ENCODE measurements around the gene CHMP4B. TPM values are rescaled to one million over a fixed set of nuclear protein-coding genes. Genes with fewer than 3 reads are reported as not detected.
A peak's percentile ranks its signal among the peaks of the same experiment; 100 is the strongest.

CHMP4B gene
- total and polyA plus RNA-seq, 5 donors from 2014 or later, result 3.1 to 49.0 (median 4.8) TPM

- no peaks in the 10 kb centered on the region for H3K9me3 ChIP-seq (ENCODE audit: control insufficient read depth in 2 of 2, low read length in 2 of 2)
- H3K9me3 Mint-ChIP-seq, result peaks cover 0 to 3% (median 0%) of the 10 kb centered on the region in 7 donors
- H3K27ac ChIP-seq (ENCODE audit: insufficient read depth, low read length, poor library complexity, severe bottlenecking), result no peak overlapping the region
- H3K36me3 ChIP-seq (ENCODE audit: control insufficient read depth, insufficient read depth, low read length), result no peaks in the 10 kb centered on the region
- no peaks in the 10 kb centered on the region for H3K4me1 ChIP-seq (ENCODE audit: control insufficient read depth, insufficient read depth, low read length, poor library complexity, severe bottlenecking)
- H3K36me3 Mint-ChIP-seq, result no peaks in the 10 kb centered on the region
- H3K27me3 Mint-ChIP-seq, result peaks cover 26% of the 10 kb centered on the region
- no peak overlapping the region for H3K4me3 Mint-ChIP-seq
- no peak for DNase-seq
- H3K4me1 Mint-ChIP-seq, result no peaks in the 10 kb centered on the region
- H3K27ac Mint-ChIP-seq, result no peak overlapping the region
- ATAC-seq (ENCODE audit: low read depth in 2 of 2), result no peak
- H3K27me3 ChIP-seq (ENCODE audit: control insufficient read depth, insufficient read depth, low read length), result no peaks in the 10 kb centered on the region
- no peak overlapping the region for H3K4me3 ChIP-seq (ENCODE audit: low read depth, low read length)
Measured at GRCh38 chr20:33896509-33896908, 85.4 kb downstream of the CHMP4B start.

- Mint-ChIP-seq H3K4me1 (no peaks in the 10 kb centered on the region), H3K9me3 (no peaks in the 10 kb centered on the region), H3K27me3 (peaks cover 29% of the 10 kb centered on the region), H3K36me3 (no peaks in the 10 kb centered on the region), H3K4me3 (no peak overlapping the region), H3K27ac (no peak overlapping the region)
- peaks cover 3% of the 10 kb centered on the region for H3K27me3 ChIP-seq (ENCODE audit: control insufficient read depth, insufficient read depth, low read length)
- no peaks in the 10 kb centered on the region for H3K9me3 ChIP-seq (ENCODE audit: control insufficient read depth in 2 of 2, low read length in 2 of 2)
- H3K4me3 ChIP-seq (ENCODE audit: low read depth, low read length), result no peak overlapping the region
- H3K36me3 ChIP-seq (ENCODE audit: control insufficient read depth, insufficient read depth, low read length), result no peaks in the 10 kb centered on the region
- no peaks in the 10 kb centered on the region for H3K4me1 ChIP-seq (ENCODE audit: control insufficient read depth, insufficient read depth, low read length, poor library complexity, severe bottlenecking)
- no peak for ATAC-seq (ENCODE audit: low read depth in 2 of 2)
- no peak overlapping the region for H3K27ac ChIP-seq (ENCODE audit: insufficient read depth, low read length, poor library complexity, severe bottlenecking)
- DNase-seq, result no peak
Measured at GRCh38 chr20:33897313-33897912, 86.3 kb downstream of the CHMP4B start.

- no peak overlapping the region for H3K4me3 ChIP-seq (ENCODE audit: low read depth, low read length)
- H3K36me3 ChIP-seq (ENCODE audit: control insufficient read depth, insufficient read depth, low read length), result no peaks in the 10 kb centered on the region
- ATAC-seq (ENCODE audit: low read depth in 2 of 2) (no peak), DNase-seq (no peak)
- Mint-ChIP-seq H3K4me1 (no peaks in the 10 kb centered on the region), H3K27me3 (peaks cover 32% of the 10 kb centered on the region), H3K27ac (no peak overlapping the region), H3K4me3 (no peak overlapping the region), H3K36me3 (no peaks in the 10 kb centered on the region), H3K9me3 (no peaks in the 10 kb centered on the region)
- no peak overlapping the region for H3K27ac ChIP-seq (ENCODE audit: insufficient read depth, low read length, poor library complexity, severe bottlenecking)
- H3K27me3 ChIP-seq (ENCODE audit: control insufficient read depth, insufficient read depth, low read length), result peaks cover 3% of the 10 kb centered on the region
- H3K9me3 ChIP-seq (ENCODE audit: control insufficient read depth in 2 of 2, low read length in 2 of 2), result no peaks in the 10 kb centered on the region
- no peaks in the 10 kb centered on the region for H3K4me1 ChIP-seq (ENCODE audit: control insufficient read depth, insufficient read depth, low read length, poor library complexity, severe bottlenecking)
Measured at GRCh38 chr20:33899106-33899505, 88.0 kb downstream of the CHMP4B start.

- Mint-ChIP-seq H3K27ac (no peak overlapping the region), H3K36me3 (no peaks in the 10 kb centered on the region), H3K9me3 (no peaks in the 10 kb centered on the region), H3K27me3 (peaks cover 42% of the 10 kb centered on the region), H3K4me1 (no peaks in the 10 kb centered on the region), H3K4me3 (peak overlapping the region in 1 of 4 donors; percentile 48)
- DNase-seq (no peak), ATAC-seq (ENCODE audit: low read depth in 2 of 2) (no peak)
- H3K36me3 ChIP-seq (ENCODE audit: control insufficient read depth, insufficient read depth, low read length), result no peaks in the 10 kb centered on the region
- no peak overlapping the region for H3K4me3 ChIP-seq (ENCODE audit: low read depth, low read length)
- no peaks in the 10 kb centered on the region for H3K4me1 ChIP-seq (ENCODE audit: control insufficient read depth, insufficient read depth, low read length, poor library complexity, severe bottlenecking)
- no peak overlapping the region for H3K27ac ChIP-seq (ENCODE audit: insufficient read depth, low read length, poor library complexity, severe bottlenecking)
- H3K27me3 ChIP-seq (ENCODE audit: control insufficient read depth, insufficient read depth, low read length), result peaks cover 3% of the 10 kb centered on the region
- no peaks in the 10 kb centered on the region for H3K9me3 ChIP-seq (ENCODE audit: control insufficient read depth in 2 of 2, low read length in 2 of 2)
Measured at GRCh38 chr20:33900521-33901131, 89.5 kb downstream of the CHMP4B start.

GRCh38 chr20:33901132-33901523 lies 90.0 kb downstream of the CHMP4B start:
- Histone ChIP-seq H3K27me3 (ENCODE audit: control insufficient read depth, insufficient read depth, low read length) (peaks cover 3% of the 10 kb centered on the region), H3K36me3 (ENCODE audit: control insufficient read depth, insufficient read depth, low read length) (no peaks in the 10 kb centered on the region), H3K4me3 (ENCODE audit: low read depth, low read length) (no peak overlapping the region), H3K9me3 (ENCODE audit: control insufficient read depth in 2 of 2, low read length in 2 of 2) (no peaks in the 10 kb centered on the region), H3K4me1 (ENCODE audit: control insufficient read depth, insufficient read depth, low read length, poor library complexity, severe bottlenecking) (no peaks in the 10 kb centered on the region), H3K27ac (ENCODE audit: insufficient read depth, low read length, poor library complexity, severe bottlenecking) (no peak overlapping the region)
- H3K4me1 Mint-ChIP-seq, result no peaks in the 10 kb centered on the region
- H3K4me3 Mint-ChIP-seq, result peak overlapping the region in 1 of 4 donors; percentile 48
- H3K9me3 Mint-ChIP-seq, result no peaks in the 10 kb centered on the region
- H3K27me3 Mint-ChIP-seq, result peaks cover 46% of the 10 kb centered on the region
- no peaks in the 10 kb centered on the region for H3K36me3 Mint-ChIP-seq
- DNase-seq (no peak), ATAC-seq (ENCODE audit: low read depth in 2 of 2) (no peak)
- no peak overlapping the region for H3K27ac Mint-ChIP-seq

- Mint-ChIP-seq H3K27me3 (peaks cover 48% of the 10 kb centered on the region), H3K27ac (no peak overlapping the region), H3K4me1 (no peaks in the 10 kb centered on the region), H3K9me3 (no peaks in the 10 kb centered on the region), H3K4me3 (no peak overlapping the region), H3K36me3 (no peaks in the 10 kb centered on the region)
- Histone ChIP-seq H3K9me3 (ENCODE audit: control insufficient read depth in 2 of 2, low read length in 2 of 2) (no peaks in the 10 kb centered on the region), H3K27ac (ENCODE audit: insufficient read depth, low read length, poor library complexity, severe bottlenecking) (no peak overlapping the region), H3K27me3 (ENCODE audit: control insufficient read depth, insufficient read depth, low read length) (peaks cover 3% of the 10 kb centered on the region), H3K36me3 (ENCODE audit: control insufficient read depth, insufficient read depth, low read length) (no peaks in the 10 kb centered on the region), H3K4me1 (ENCODE audit: control insufficient read depth, insufficient read depth, low read length, poor library complexity, severe bottlenecking) (no peaks in the 10 kb centered on the region), H3K4me3 (ENCODE audit: low read depth, low read length) (no peak overlapping the region)
- DNase-seq (no peak), ATAC-seq (ENCODE audit: low read depth in 2 of 2) (no peak)
Measured at GRCh38 chr20:33902011-33902410, 90.9 kb downstream of the CHMP4B start.

Other genes with a start within 250 kb of the CHMP4B start
- gene C20orf144, start 149.0 kb upstream of the CHMP4B start, total RNA-seq, result not detected
- under 1 TPM in 1 of 4 donors, not detected in 3; 0.41 TPM for gene C20orf144, start 149.0 kb upstream of the CHMP4B start, polyA plus RNA-seq
- gene ACTL10, start 144.4 kb upstream of the CHMP4B start, total RNA-seq, result 2.0 TPM
- 10 to 100 TPM in 1 of 4 donors, 1 to 10 TPM in 3; 7.1 to 11.6 (median 8.6) TPM for gene ACTL10, start 144.4 kb upstream of the CHMP4B start, polyA plus RNA-seq
- 15.6 TPM for gene NECAB3, start 136.9 kb upstream of the CHMP4B start, total RNA-seq
- gene NECAB3, start 136.9 kb upstream of the CHMP4B start, polyA plus RNA-seq, result 1 to 10 TPM; 3.0 to 6.3 (median 3.6) TPM
- gene E2F1, start 125.0 kb upstream of the CHMP4B start, total RNA-seq, result 3.1 TPM
- gene E2F1, start 125.0 kb upstream of the CHMP4B start, polyA plus RNA-seq, result 1 to 10 TPM in 1 of 4 donors, under 1 TPM in 3; 0.48 to 2.4 (median 0.85) TPM
- 5.3 TPM for gene PXMP4, start 91.0 kb upstream of the CHMP4B start, total RNA-seq
- gene PXMP4, start 91.0 kb upstream of the CHMP4B start, polyA plus RNA-seq, result 10 to 100 TPM; 10.7 to 14.5 (median 11.8) TPM
- 4.6 TPM for gene ZNF341, start 79.4 kb upstream of the CHMP4B start, total RNA-seq
- 1 to 10 TPM in 3 of 4 donors, under 1 TPM in 1; 0.89 to 2.0 (median 1.2) TPM for gene ZNF341, start 79.4 kb upstream of the CHMP4B start, polyA plus RNA-seq
- 170 TPM for gene RALY, start 182.6 kb downstream of the CHMP4B start, total RNA-seq
- 100 to 1,000 TPM; 160 to 216 (median 194) TPM for gene RALY, start 182.6 kb downstream of the CHMP4B start, polyA plus RNA-seq